NT2/D1 (cell line): ENCODE results near the gene DNAH8.
A peak's percentile ranks its signal among the peaks of the same experiment; 100 is the strongest.

Source experiments
- DNase-seq: peaks from one replicate; pipeline ENCODE4 v3.0.0-alpha.2; 2011; ENCODE audit warnings: low read depth, low spot score
- H3K27me3 ChIP-seq: 2 replicates; pipeline ENCODE4 v1.6.0; 2011; ENCODE audit warnings: mild to moderate bottlenecking; ENCODE audit not compliant: insufficient read length, insufficient read depth
- H3K36me3 ChIP-seq: 2 replicates; pipeline ENCODE4 v1.6.1; 2011; ENCODE audit warnings: mild to moderate bottlenecking, low read length, mixed read lengths; ENCODE audit not compliant: insufficient read depth, insufficient read length
- H3K4me1 ChIP-seq: 2 replicates; pipeline ENCODE4 v1.5.1; 2011; ENCODE audit not compliant: insufficient read depth, insufficient read length
- H3K4me3 ChIP-seq: 2 replicates; pipeline ENCODE4 v1.5.1; 2011; ENCODE audit warnings: low read depth; ENCODE audit not compliant: insufficient read length
- H3K9ac ChIP-seq: 2 replicates; pipeline ENCODE4 v1.6.0; 2011; ENCODE audit warnings: low read depth; ENCODE audit not compliant: insufficient read length
- H3K9me3 ChIP-seq: 2 replicates; pipeline ENCODE4 v1.5.1; 2011; ENCODE audit warnings: mild to moderate bottlenecking, low read length; ENCODE audit not compliant: insufficient read depth
- SUZ12 ChIP-seq: IDR thresholded peaks from 2 replicates; pipeline ENCODE4 v1.6.1; 2011; ENCODE audit not compliant: insufficient read length, insufficient read depth; ENCODE audit errors: extremely low read depth
- YY1 ChIP-seq: IDR thresholded peaks from 2 replicates; pipeline ENCODE4 v1.6.1; 2011; ENCODE audit not compliant: insufficient read length, insufficient read depth
- ZNF274 ChIP-seq: IDR thresholded peaks from 2 replicates; pipeline ENCODE4 v1.6.1; 2011; ENCODE audit warnings: mild to moderate bottlenecking, low read depth, low read length

DNAH8 gene

GRCh38 chr6:38827024-38827423 is 111.9 kb downstream of the DNAH8 start:
- Histone ChIP-seq H3K27me3 (no peaks in the 10 kb centered on the region), H3K9me3 (no peaks in the 10 kb centered on the region), H3K4me3 (no peak overlapping the region), H3K4me1 (no peaks in the 10 kb centered on the region), H3K36me3 (no peaks in the 10 kb centered on the region), H3K9ac (no peak overlapping the region)
- DNase-seq: no peak
- TF ChIP-seq ZNF274 (no peak), SUZ12 (no peak), YY1 (no peak)

- Histone ChIP-seq H3K4me1 (no peaks in the 10 kb centered on the region), H3K9me3 (no peaks in the 10 kb centered on the region), H3K27me3 (no peaks in the 10 kb centered on the region), H3K9ac (no peak overlapping the region), H3K4me3 (no peak overlapping the region), H3K36me3 (no peaks in the 10 kb centered on the region)
- DNase-seq: no peak
- no peak for TF ChIP-seq SUZ12
- no peak for TF ChIP-seq YY1
These were observed 116.8 kb downstream of the DNAH8 start for GRCh38 chr6:38831865-38832264.

- no peaks in the 10 kb centered on the region for H3K9me3 ChIP-seq
- DNase-seq: no peak
- no peaks in the 10 kb centered on the region for H3K36me3 ChIP-seq
- no peak overlapping the region for H3K4me3 ChIP-seq
- TF ChIP-seq ZNF274 (no peak), YY1 (no peak), SUZ12 (no peak)
- no peak overlapping the region for H3K9ac ChIP-seq
- H3K4me1 ChIP-seq: no peaks in the 10 kb centered on the region
- H3K27me3 ChIP-seq: no peaks in the 10 kb centered on the region
These were observed 118.2 kb downstream of the DNAH8 start for GRCh38 chr6:38833320-38833719.

DNA sequence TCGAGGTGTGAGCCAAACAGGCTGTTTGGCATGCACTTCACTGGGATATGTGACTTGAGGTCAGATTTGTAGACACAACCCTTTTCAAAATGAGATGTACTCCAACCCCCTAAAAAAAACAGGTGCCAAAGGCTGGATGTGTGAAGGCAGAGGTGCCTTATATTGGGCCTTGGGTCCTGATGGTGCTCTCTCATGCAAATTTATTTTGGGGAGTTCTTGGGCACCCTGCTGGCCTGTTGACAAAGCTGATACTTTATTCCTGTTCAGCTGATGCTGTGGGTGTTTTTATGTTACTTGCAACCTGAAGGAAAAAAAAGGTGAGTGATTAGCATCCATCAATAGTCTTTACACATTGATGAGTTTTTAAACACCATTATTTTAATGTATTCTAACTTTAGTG is 121.5 kb downstream of the DNAH8 start:
- no peaks in the 10 kb centered on the region for H3K27me3 ChIP-seq
- TF ChIP-seq ZNF274 (no peak), YY1 (no peak), SUZ12 (no peak)
- no peaks in the 10 kb centered on the region for H3K9me3 ChIP-seq
- peak; percentile 3 for DNase-seq
- no peak overlapping the region for H3K4me3 ChIP-seq
- H3K36me3 ChIP-seq: no peaks in the 10 kb centered on the region
- H3K4me1 ChIP-seq: no peaks in the 10 kb centered on the region
- no peak overlapping the region for H3K9ac ChIP-seq

GRCh38 chr6:38837101-38837500 is 122.0 kb downstream of the DNAH8 start:
- no peak overlapping the region for H3K9ac ChIP-seq
- H3K4me3 ChIP-seq: no peak overlapping the region
- no peaks in the 10 kb centered on the region for H3K4me1 ChIP-seq
- DNase-seq: no peak
- no peaks in the 10 kb centered on the region for H3K27me3 ChIP-seq
- no peaks in the 10 kb centered on the region for H3K9me3 ChIP-seq
- no peaks in the 10 kb centered on the region for H3K36me3 ChIP-seq
- TF ChIP-seq SUZ12: no peak
- no peak for TF ChIP-seq YY1
- TF ChIP-seq ZNF274: no peak

DNA sequence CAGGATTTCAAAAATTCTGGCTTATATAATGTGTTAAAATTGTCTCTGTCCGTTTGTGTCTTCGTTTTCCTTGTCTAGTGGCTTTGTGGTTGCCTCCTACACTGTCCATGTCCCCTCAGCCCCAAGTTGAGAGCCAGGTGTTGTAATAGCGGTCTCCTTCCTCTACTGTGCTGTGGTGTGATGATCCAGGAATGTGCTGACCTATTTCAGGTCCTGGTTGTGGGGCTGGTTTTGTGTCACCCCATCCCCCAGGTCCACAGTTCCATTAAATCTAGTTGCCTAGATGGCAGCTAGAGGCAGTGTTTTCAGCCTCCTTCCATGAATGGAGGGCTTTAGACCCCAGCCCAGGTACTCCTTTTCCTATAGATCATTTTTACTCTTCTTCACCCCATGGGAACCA is 128.7 kb downstream of the DNAH8 start:
- peak; percentile 1 for DNase-seq
- H3K9ac ChIP-seq: no peak overlapping the region
- H3K4me1 ChIP-seq: no peaks in the 10 kb centered on the region
- no peaks in the 10 kb centered on the region for H3K9me3 ChIP-seq
- TF ChIP-seq YY1: no peak
- no peak for TF ChIP-seq ZNF274
- TF ChIP-seq SUZ12: no peak
- no peaks in the 10 kb centered on the region for H3K27me3 ChIP-seq
- H3K36me3 ChIP-seq: no peaks in the 10 kb centered on the region
- H3K4me3 ChIP-seq: no peak overlapping the region

- no peaks in the 10 kb centered on the region for H3K9me3 ChIP-seq
- H3K27me3 ChIP-seq: no peaks in the 10 kb centered on the region
- no peaks in the 10 kb centered on the region for H3K4me1 ChIP-seq
- H3K9ac ChIP-seq: no peak overlapping the region
- no peaks in the 10 kb centered on the region for H3K36me3 ChIP-seq
- DNase-seq: no peak
- H3K4me3 ChIP-seq: no peak overlapping the region
- no peak for TF ChIP-seq ZNF274
- no peak for TF ChIP-seq SUZ12
- no peak for TF ChIP-seq YY1
These were observed 130.8 kb downstream of the DNAH8 start for GRCh38 chr6:38845931-38846330.

DNA sequence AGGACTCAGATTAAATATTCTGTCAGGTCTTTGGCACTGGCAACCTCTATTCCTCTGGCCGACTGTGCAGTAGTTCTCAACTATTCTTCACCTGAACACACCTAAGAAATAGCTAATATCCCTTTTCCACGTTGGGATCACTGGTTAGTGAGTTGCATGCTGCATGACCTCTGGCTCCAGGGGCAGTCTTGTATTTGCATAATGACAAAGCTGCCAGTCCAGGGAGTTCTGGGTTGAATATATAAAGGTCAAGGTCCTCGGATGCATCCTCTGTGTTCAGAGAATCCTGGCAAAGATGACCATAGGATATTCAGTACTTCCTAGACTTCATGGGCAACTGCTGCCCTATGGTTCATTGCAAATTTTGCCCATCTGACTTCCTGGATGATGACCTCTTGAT is 131.2 kb downstream of the DNAH8 start:
- Histone ChIP-seq H3K9me3 (no peaks in the 10 kb centered on the region), H3K4me3 (no peak overlapping the region), H3K36me3 (no peaks in the 10 kb centered on the region), H3K9ac (no peak overlapping the region), H3K27me3 (no peaks in the 10 kb centered on the region), H3K4me1 (no peaks in the 10 kb centered on the region)
- no peak for TF ChIP-seq YY1
- no peak for TF ChIP-seq SUZ12
- no peak for TF ChIP-seq ZNF274
- no peak for DNase-seq
